NCI-H2081 treated with DMSO at 0.1 percent for 48 hours (cell line): ENCODE measurements around the gene A3GALT2.
"Not testable (repeated sequence)": the region's sequence is repeated elsewhere in the genome, so short reads cannot be mapped to it uniquely, and the experiment has no call there.

ENCODE experiments used
- DNase-seq: peaks from one replicate; lab custom pipeline; 2025; lab: John Stamatoyannopoulos, UW

Gene A3GALT2

DNA sequence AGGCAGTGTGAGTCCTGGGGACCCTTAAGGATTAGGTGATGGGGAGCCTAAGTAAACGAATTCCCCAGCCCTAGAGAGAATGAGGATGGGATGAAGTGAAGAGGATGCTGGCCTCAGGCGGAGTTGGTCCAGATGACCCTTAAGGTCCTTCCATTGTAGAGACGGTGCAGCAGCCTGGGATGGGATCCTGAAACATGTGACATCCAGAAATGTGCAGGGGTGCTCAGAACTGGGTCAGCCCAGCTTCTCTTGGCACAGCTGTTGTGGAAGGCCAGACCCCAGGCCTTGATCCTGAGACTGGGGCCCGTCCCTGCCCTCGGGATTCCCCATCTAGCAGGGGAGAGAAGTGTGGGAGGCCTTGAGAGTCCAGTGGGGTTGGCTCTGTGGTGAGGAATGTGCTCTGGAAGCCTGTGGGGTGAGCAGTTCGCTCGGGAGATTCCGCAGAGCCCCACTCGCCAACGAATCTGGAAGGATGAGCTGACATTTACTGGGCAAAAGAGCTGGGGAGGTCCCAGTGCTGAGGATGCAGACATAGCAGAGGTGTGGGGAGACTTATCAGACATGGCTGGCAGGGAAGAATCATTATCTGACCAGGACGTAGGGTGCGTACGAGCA is 28.1 kb downstream of the A3GALT2 start:
- DNase-seq, result no peak

DNA sequence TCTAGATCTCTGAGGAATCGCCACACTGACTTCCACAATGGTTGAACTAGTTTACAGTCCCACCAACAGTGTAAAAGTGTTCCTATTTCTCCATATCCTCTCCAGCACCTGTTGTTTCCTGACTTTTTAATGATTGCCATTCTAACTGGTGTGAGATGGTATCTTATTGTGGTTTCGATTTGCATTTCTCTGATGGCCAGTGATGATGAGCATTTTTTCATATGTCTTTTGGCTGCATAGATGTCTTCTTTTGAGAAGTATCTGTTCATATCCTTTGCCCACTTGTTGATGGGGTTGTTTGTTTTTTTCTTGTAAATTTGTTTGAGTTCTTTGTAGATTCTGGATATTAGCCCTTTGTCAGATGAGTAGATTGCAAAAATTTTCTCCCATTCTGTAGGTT is 30.3 kb downstream of the A3GALT2 start:
- not testable (repeated sequence) for DNase-seq

DNA sequence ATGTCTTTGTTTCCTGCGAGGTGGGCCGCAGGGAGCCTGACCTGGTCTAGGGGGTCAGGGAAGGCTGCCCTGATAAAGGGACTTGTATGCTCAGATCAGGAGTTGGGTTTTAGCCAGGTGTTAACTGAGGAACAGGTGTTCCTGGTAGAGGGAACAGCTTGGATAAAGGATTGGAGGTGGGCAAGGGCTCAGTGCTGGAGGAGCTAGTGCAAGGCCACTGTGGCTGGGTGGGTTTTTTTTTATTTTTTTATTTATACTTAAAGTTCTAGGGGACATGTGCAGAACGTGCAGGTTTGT is 31.1 kb downstream of the A3GALT2 start:
- no peak for DNase-seq

DNA sequence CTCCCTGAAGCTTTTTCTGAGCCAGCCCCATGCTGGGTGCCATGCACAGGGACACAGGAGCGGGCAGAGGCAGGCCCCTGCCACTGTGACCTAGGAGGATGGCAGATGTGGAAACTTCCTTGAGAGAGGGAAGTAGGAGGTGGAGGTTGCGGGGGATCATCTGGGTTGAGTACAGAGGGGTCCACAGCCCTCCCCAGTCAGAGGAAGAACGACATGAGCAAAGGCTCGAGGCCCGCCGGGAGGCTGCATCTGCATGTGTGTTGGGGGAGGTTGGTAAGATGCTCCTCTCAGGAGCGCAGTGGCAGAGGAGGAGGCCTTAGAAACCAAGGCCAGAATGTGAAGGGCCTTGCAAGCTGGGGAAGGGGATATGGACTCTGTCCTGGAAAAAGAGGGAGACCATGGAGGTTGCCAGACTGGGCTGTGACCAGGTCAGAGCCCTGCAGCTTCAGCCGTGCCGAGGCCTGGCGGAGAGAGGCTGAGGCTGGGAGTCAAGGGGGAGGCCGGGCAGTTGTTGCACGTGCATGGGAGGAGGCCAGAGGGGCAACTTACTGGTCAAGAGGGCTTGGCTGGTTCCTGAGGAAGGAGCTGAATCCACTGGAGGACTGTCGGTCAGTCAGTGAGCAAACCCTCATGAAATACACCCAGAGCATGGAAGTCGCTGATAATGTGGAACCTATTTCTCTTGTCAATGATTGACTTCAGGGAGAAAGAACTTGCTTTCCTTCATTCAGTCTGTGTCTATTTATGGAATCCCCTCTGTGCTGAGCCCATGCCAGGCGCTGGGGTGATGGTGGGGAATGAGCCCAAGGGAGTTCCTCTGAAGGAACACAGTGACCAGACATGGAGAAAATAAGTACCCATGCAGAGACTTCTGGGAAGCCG is 31.7 kb downstream of the A3GALT2 start:
- no peak for DNase-seq

DNA sequence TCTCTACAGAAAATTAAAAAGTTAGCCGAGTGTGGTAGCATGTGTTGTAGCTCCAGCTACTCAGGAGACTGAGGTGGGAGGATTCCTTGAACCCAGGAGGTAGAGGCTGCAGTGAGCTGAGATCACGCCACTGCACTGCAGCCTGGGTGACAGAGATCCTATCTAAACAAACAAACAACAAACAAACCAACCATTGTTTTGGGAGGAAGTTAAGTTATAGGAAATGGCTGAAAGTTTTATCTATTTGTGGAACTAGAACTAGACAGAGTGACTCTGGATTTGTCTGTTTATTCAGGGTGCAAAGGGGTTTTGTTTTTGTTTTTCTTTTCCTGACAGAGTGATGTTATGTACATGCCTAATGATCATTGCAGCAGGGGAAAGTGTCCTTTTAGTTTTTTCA is 33.6 kb downstream of the A3GALT2 start:
- DNase-seq, result no peak

DNA sequence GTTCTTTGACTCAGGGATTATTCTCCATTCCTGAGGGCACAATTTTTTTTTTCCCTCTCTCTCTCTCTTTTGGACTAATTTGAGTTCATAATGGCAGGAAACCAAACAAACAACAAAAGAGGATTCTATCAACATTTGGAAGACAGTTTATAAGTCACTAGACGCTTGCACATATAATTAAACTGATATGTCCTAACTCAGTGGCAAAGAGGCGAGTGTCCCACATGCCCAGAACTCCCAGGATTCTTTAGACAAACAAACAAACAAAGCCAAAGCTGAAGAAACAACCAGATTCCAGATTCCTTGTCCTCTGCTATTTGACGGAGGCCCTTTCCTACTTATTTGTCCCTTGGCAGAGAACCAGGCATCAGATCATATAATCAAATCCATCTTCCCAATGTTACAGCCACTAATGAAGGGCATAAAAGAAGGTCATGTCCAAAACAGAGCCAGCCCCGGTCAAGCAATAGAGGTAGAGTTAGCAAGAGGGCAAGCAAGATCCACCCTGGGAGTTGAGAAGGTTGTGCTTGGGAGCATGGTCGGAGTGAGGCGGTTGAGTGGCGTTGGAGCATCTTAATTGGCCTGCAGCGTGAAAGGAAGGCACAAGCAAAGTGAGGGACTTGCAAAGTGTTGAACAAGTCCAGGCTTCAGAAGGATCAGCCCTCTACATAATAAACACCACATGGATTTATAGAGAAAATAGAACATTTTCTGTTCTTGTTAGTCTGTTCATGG is 34.3 kb downstream of the A3GALT2 start:
- no peak for DNase-seq

DNA sequence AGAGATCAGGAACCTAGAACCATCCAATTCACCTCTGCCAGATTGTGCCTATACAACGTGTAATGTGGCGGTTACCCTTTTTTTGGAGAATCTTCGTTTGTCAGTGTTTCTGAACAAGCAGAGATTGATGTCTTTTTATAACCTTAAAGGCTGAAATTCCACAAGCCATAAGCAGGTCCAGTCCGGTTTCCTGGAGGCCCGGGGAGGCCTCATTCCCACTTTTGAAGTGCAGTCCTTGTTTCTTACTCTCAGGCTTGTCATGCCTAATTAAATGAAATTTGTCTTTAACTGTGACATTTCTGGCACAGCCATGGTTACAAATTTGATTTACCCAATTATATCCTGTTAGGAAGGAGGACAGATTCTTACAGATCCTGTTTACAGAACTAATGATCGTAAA is 36.8 kb downstream of the A3GALT2 start:
- no peak for DNase-seq

DNA sequence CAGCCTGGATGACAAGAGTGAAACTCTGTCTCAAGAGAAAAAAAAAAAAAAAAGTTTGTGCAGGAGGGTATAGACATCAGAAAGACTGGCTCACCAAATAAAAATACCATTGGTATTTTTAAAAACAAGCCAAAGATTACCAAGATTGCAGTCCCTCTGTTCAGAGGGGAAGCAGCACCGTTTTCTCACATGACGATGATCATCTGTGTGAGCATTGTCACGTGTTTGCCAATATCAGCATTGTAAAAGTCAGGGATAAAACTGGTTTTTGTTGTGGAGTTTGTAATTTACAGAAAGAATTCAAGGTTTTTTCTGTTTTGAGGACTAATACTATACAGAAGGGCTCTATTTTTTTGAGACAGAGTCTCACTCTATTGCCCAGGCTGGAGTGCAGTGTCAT is 38.1 kb downstream of the A3GALT2 start:
- DNase-seq, result no peak

DNA sequence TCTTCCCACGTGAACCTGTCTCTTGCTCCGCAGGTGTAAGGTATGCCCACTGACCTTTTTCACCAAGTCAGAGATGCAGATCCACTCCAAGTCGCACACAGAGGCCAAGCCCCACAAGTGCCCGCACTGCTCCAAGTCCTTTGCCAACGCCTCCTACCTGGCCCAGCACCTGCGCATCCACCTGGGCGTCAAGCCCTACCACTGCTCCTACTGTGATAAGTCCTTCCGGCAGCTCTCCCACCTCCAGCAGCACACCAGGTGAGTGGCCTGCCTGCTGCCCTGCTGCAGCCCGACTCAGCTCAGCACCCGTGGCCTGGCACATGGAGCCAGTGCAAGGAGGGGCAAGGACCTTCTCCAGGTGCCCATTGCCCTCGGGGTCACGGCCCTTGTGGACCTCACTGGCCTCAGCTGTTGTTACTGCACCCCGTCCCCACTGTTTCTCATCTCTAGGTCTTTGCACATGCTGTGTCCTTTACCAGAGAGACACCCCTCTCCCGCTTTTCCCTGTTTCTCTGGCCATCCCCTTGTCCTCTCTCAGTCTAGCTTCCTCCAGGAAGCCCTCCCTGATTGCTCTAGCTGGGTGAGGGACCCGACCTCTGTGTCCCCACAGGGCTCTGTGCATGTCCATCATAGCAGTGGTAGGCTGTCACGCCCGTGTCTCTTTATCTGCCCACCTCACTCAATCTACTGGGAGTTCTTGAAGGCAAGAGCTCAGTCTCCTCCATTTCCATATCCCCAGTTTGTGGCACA is 39.2 kb downstream of the A3GALT2 start:
- no peak for DNase-seq

DNA sequence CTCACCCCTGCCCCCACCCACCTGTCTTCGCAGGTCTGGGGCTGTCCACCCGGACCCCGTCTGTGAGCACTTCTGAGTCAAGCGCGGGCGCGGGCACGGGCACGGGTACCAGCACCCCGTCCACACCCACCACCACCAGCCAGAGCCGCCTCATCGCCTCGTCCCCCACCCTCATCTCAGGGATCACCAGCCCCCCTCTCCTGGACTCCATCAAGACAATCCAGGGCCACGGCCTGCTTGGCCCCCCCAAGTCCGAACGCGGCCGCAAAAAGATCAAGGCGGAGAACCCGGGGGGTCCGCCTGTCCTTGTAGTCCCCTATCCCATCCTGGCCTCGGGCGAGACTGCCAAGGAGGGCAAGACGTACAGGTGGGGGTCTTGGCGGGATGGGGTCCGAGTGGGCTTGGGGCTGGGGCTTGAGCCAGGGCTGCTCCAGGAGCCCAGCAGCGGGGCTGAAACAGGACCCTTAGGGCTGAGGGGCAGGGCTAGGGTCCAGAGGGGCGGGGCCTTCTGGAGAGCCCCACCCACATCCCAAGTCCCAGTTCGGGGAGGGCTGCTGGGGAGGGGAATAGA is 40.7 kb downstream of the A3GALT2 start:
- no peak for DNase-seq

DNA sequence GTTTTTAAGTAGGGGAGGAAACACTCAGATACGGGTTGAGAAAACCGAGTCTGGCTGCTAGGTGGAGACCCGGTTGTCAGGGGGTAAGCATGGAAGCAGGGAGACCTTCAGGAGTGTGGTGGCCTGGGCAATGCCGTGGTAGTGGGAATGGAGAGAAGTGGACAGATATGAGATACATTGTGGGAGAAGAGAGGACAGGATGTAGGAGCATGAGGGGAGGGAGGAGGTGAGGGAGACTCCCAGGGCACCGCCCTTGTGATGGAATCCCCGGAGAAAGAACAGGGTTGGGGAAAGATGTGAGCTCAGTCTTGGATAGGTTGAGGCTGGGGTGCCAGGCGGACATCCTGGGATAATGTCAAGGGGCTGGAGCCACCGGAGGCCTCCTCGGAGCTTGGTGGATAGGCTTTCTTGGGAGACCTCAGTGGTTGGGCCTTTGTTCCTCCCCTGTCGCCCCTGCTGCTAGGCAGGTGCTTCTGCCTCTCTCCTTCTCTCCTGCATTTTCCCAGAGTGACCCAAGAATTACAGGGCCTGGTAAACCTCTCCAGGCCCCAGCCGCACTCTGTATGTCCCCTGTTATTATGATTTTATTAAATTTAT is 43.3 kb downstream of the A3GALT2 start:
- no peak for DNase-seq

DNA sequence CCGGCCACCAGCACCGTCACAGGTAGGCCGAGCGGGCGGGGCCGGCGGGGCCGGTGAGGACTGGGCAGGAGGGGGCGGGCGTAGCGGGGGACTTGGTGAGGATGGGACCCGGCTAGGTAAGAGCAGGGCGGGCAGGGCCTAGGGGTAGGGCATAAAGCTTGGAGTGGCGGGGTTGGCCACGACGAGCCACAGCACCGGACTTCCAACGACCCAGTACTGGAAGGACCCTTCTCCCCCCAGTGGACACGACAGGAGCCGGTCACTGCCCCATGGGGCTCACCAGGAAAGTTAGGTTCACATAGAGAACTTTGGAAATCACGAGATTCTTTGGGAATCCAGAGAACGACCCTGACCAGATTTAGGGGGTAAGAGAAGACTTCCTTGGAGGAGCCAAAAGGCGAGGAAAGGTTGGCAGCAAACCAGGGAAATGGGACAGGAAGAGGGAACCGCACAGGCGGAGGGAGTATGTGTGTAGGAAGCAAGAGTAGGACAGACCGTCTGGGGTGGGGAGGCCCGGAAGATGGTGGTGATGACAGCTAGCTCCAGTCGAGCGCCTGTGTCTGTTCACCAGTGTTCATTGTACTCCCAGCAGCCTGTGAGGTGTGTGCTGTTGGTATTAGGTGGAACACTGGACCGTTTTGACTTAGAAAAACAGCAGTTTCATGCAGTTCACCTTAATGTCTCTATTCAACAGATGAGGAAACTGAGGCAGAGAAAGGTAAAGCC is 44.2 kb downstream of the A3GALT2 start:
- no peak for DNase-seq

DNA sequence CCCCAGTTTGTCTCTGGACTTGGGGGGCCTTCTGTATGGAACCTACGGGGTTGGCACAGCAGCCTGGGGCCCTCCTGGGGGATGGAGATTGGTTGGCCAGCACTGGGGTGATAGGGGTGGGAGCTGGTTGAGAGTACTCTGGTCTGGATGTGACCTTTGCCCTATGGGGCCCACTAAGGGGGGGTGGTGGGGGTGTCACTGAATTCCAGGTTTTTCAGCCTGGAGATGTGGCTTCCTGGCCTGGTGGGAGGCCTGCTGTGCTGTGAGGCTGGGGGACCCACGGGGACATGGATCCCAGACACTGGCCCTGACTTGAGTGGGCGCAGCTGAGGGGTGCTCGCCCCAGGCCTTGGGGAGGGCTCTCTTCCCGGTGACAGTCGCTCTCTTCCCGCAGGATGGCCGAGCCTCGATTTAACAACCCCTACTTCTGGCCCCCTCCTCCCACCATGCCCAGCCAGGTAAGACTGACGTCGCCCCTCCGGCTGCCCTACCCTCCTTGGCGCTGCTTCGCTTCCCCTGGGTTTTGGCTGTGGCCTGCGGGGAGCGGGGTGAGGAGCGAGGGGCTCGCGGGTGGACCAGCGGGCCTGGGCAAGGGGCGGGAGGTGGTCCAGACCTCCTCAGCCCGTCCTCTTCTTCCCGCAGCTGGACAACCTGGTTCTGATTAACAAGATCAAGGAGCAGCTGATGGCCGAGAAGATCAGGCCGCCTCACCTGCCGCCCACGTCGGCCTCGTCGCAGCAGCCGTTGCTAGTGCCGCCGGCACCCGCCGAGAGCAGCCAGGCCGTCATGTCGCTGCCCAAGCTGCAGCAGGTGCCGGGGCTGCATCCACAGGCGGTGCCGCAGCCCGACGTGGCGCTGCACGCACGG is 45.0 kb downstream of the A3GALT2 start:
- DNase-seq, result no peak

DNA sequence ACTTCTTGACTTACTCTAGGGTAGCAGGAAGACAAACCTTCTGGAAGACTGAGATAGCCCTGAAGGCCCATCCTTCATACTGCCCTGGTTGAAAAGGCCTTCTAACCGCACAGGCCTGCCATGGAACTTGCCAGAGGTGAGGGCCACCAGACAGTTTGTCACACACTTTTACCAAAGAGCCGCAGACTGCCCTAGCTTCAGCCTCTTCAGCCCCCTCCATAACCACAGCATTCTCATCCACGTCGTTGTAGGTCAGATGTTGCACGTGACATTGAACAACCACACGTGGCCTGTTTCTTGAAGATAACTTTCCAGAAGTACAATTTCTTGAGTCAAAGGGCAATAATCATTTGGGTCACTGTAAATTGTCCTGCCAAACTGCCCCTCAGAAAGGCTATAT is 45.7 kb downstream of the A3GALT2 start:
- DNase-seq, result no peak

DNA sequence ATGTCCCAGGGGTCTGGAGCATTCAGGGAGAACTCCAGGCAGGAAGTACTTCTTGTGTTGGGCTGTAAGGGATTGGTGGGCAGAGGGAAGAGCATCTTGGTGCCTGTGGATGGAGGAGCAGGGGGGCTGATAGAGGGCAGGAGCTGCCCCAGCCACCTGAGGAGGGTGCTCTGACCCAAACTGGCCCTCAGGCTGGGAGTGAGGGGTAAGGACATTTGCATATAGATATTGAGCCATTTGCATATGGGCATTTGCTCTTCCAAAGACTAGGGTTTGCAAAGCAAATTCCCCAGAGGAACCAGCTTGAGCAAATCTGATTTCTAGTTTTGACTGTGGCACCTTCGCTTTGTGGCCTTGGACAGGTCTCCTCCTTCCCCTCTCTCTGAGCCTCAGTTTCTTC is 46.5 kb downstream of the A3GALT2 start:
- no peak for DNase-seq

DNA sequence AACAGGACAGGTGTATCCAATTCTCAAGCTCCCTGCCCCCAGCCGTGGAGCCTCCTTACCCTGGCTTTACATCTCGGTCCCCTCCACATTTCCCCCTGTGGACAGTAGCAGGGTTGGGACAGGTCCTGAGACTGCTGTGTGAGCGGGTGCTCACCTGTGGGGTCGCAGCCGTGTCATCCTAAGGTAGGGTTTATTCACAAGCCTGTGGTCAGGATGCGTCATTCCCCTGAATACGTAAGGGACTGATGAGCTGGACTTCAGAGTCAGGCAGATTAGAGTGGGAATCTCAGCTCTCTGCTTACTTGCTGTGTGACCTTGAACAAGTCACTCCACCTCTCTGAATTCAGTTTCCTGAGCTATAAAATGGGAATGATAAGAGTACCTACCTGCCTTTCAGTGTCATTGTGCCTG is 46.9 kb downstream of the A3GALT2 start:
- no peak for DNase-seq

DNA sequence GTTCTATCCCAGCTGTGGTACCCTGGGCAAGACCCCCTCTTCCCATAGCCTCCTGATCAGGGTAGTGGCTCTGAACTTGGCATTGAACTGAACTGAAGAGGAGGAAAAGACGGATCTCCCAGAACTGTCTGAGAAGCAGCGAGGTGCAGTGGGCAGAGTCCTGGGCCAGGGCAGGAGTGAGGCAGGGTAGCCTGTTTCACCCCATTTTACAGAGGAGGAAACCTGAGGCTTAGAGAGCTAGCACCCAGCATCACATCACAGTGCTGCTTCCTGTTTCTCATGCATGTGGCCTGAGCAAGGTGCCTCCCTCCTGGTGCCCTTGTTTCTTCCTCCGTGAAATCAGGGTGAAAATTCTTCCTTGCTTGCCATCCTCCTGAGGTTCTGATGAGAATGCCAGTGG is 47.5 kb downstream of the A3GALT2 start:
- DNase-seq, result no peak

DNA sequence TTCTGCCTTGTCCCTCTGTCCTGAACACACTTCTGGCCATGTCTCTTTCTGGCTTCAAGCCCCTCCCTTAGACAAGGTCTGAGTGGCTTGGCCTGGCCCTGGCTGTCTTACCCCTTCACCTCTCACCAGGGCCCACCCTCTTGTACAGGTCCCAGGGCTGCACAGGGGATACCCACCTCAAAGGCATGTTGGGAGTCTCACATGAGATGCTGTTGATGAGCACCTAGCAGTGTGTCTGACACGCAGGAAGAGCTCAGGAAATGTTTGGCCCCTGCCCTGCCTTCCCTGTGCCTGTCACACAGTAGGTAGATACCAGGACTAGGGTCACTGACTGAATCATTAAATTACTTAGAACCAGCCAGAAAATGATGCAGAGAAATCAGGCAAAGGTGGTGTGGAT is 48.0 kb downstream of the A3GALT2 start:
- DNase-seq, result no peak

DNA sequence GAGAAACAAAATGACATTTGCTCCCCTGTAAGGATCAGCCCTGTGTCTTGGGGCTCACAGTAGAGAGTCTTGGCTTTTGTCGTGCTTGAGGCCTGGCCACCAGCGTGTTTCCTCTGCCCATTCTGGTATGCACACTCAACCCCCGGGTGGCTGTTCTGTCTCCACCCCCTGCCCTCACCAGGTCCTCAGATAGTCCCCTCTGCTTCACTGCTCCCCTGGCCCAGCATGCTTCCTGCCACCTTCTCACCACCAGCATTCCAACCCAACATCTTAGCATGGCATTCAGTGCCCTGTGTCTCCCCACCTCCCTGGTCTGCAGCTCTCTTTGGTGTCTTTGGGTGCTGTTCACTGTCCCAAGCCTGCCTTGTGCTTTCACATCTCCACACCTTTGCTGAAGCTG is 48.4 kb downstream of the A3GALT2 start:
- DNase-seq, result no peak
